ENCODE measurements around the gene ASPG. TPM values are rescaled to one million over a fixed set of nuclear protein-coding genes. Genes with fewer than 3 reads are reported as not detected.

The ASPG gene
- total and polyA plus RNA-seq, 5 experiments from 2014 or later = not detected

DNA sequence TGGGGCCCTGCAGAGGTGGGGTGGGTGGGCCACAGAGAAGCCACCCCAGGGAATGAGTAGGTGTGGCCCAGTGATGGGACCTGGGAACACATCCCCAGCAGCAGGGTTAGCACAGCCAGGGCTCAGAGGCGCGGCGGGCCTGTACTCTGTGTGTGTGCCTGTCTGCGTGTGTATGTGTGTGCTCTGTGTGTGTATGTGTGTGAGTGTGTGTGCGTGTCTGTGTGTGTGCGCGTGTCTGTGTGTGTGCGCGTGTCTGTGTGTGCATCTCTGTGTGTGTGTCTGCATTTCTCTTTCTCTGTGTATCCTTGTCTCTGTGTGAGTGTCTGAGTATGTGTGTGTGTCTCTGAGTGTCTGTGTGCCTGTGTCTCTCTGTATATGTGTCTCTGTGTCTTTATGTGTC is 79.0 kb downstream of the ASPG start:
- ATAC-seq (no peak), DNase-seq (no peak)
- POLR2A ChIA-PET = no interaction called here
- no peak overlapping the region for H3K27ac Mint-ChIP-seq
- H3K36me3 Mint-ChIP-seq = no peaks in the 10 kb centered on the region
- H3K4me1 Mint-ChIP-seq = no peaks in the 10 kb centered on the region
- H3K4me3 Mint-ChIP-seq = no peak overlapping the region
- no peaks in the 10 kb centered on the region for H3K27me3 Mint-ChIP-seq
- H3K9me3 Mint-ChIP-seq = no peaks in the 10 kb centered on the region

Small RNAs within 50 kb of the gene (microRNA-seq; reads per million reads assigned to microRNA genes)
- gene MIR203A (ENCODE audit: borderline microRNAs expressed) (not detected), gene MIR203B (ENCODE audit: borderline microRNAs expressed) (not detected)

Other genes with a start within 250 kb of the ASPG start
- gene PPP1R13B, start 238.1 kb upstream of the ASPG start, total RNA-seq = 10 to 100 TPM; 38.0 to 40.3 TPM
- 1 to 10 TPM; 2.5 to 6.8 (median 4.1) TPM for gene PPP1R13B, start 238.1 kb upstream of the ASPG start, polyA plus RNA-seq
- 1 to 10 TPM in 1 of 2 experiments, under 1 TPM in 1; 0.22 to 1.1 TPM for gene TDRD9, start 157.2 kb upstream of the ASPG start, total RNA-seq
- gene TDRD9, start 157.2 kb upstream of the ASPG start, polyA plus RNA-seq = under 1 TPM; 0.57 to 0.77 (median 0.74) TPM
- not detected for gene RD3L, start 143.2 kb upstream of the ASPG start, total RNA-seq
- not detected for gene RD3L, start 143.2 kb upstream of the ASPG start, polyA plus RNA-seq
- under 1 TPM; 0.10 to 0.11 TPM for gene KIF26A, start 52.9 kb downstream of the ASPG start, total RNA-seq
- gene KIF26A, start 52.9 kb downstream of the ASPG start, polyA plus RNA-seq = not detected